GM10248 (cell line): ENCODE measurements around the gene SLC13A1.
"Not testable (repeated sequence)": the region's sequence is repeated elsewhere in the genome, so short reads cannot be mapped to it uniquely, and the experiment has no call there.

Source experiments
- CTCF ChIA-PET: fragments of 300-600 bp; sonication (Branson Sonifier 250); formaldehyde crosslinking; extraction: SDS; loops from one replicate; lab custom pipeline; 2021; ENCODE audit warnings: antibody characterized with exemption; lab: Yijun Ruan, JAX
- POLR2A ChIA-PET: fragments of 350-650 bp; sonication (Branson Sonifier 250); formaldehyde crosslinking; extraction: SDS; loops from one replicate; lab custom pipeline; 2020; ENCODE audit warnings: antibody characterized with exemption; lab: Yijun Ruan, JAX
- DNase-seq: peaks from one replicate; pipeline ENCODE4 v3.0.0; 2012; ENCODE audit errors: extremely low spot score
- CTCF ChIP-seq: IDR thresholded peaks from 2 replicates; pipeline ENCODE4 v1.5.1; 2012; ENCODE audit warnings: mild to moderate bottlenecking, low read depth; ENCODE audit errors: extremely low read depth, missing control alignments, control extremely low read depth

SLC13A1 gene

GRCh38 chr7:123112833-123113232 is 86.9 kb downstream of the SLC13A1 start:
- no peak for DNase-seq
- no peak for TF ChIP-seq CTCF
- ChIA-PET POLR2A (no interaction called here), CTCF (no interaction called here)

- ChIA-PET POLR2A (no interaction called here), CTCF (no interaction called here)
- no peak for TF ChIP-seq CTCF
- DNase-seq = no peak
These were observed 100.1 kb downstream of the SLC13A1 start for GRCh38 chr7:123099712-123100111.

- ChIA-PET CTCF (no interaction called here), POLR2A (no interaction called here)
- no peak for TF ChIP-seq CTCF
- no peak for DNase-seq
These were observed 102.8 kb downstream of the SLC13A1 start for GRCh38 chr7:123096976-123097375.

GRCh38 chr7:123096434-123096833 is 103.3 kb downstream of the SLC13A1 start:
- no peak for TF ChIP-seq CTCF
- no peak for DNase-seq
- ChIA-PET CTCF (no interaction called here), POLR2A (no interaction called here)

- ChIA-PET CTCF (interaction anchor here (1.0 to 1.7 kb wide), 2 partner anchors 11 to 277 kb away, joined by 3 to 4 read pairs; no protein-coding TSS in a partner anchor), POLR2A (no interaction called here)
- DNase-seq = no peak
These were observed 109.3 kb downstream of the SLC13A1 start for GRCh38 chr7:123090456-123090855.

GRCh38 chr7:123086910-123087309 is 112.9 kb downstream of the SLC13A1 start:
- POLR2A ChIA-PET, DNase-seq, CTCF ChIA-PET: not testable (repeated sequence)

More at GRCh38 chr7:123090456-123090855, 109.3 kb downstream of the SLC13A1 start:
- no peak for TF ChIP-seq CTCF

GRCh38 chr7:123084861-123085260 is 114.9 kb downstream of the SLC13A1 start:
- POLR2A ChIA-PET, DNase-seq, CTCF ChIA-PET: not testable (repeated sequence)

- no peak for TF ChIP-seq CTCF
- DNase-seq = no peak
- CTCF ChIA-PET = interaction anchor here (1.2 kb wide), 2 partner anchors 9 to 289 kb away, joined by 3 to 5 read pairs; no protein-coding TSS in a partner anchor
- POLR2A ChIA-PET = no interaction called here
These were observed 120.7 kb downstream of the SLC13A1 start for GRCh38 chr7:123079021-123079420.
